ENCODE results near the gene OR51D1. TPM values are rescaled to one million over a fixed set of nuclear protein-coding genes. Genes with fewer than 3 reads are reported as not detected.

The OR51D1 gene
- total RNA-seq, 1 donor from 2014 or later = not detected

- DNase-seq (ENCODE audit: extremely low spot score in 2 of 2) = no peak
- TF ChIP-seq CTCF (IDR thresholded peaks at IDR 0.05) (no peak), POLR2A (IDR thresholded peaks at IDR 0.05) (no peak), POLR2AphosphoS5 (IDR thresholded peaks at IDR 0.05; ENCODE audit: insufficient read depth in 1 of 2, low read depth in 1 of 2) (no peak)
- Histone ChIP-seq H3K36me3 (no peaks in the 10 kb centered on the region), H3K27me3 (no peaks in the 10 kb centered on the region), H3K27ac (no peak overlapping the region), H3K4me3 (no peak overlapping the region), H3K9me3 (no peaks in the 10 kb centered on the region), H3K4me1 (no peaks in the 10 kb centered on the region)
- intact Hi-C loops (cut with DNase I) = no loop called here
These were observed 35.2 kb downstream of the OR51D1 start for GRCh38 chr11:4672470-4672869.

GRCh38 chr11:4673781-4674180 is 36.5 kb downstream of the OR51D1 start:
- DNase-seq (ENCODE audit: extremely low spot score in 2 of 2) = no peak
- no peak for TF ChIP-seq CTCF (IDR thresholded peaks at IDR 0.05)
- TF ChIP-seq POLR2AphosphoS5 (IDR thresholded peaks at IDR 0.05; ENCODE audit: insufficient read depth in 1 of 2, low read depth in 1 of 2) = no peak
- no peak for TF ChIP-seq POLR2A (IDR thresholded peaks at IDR 0.05)
- intact Hi-C loops (cut with DNase I) = no loop called here
- no peaks in the 10 kb centered on the region for H3K9me3 ChIP-seq
- H3K4me3 ChIP-seq = no peak overlapping the region
- H3K4me1 ChIP-seq = no peaks in the 10 kb centered on the region
- no peak overlapping the region for H3K27ac ChIP-seq
- no peaks in the 10 kb centered on the region for H3K27me3 ChIP-seq
- no peaks in the 10 kb centered on the region for H3K36me3 ChIP-seq

- H3K27ac ChIP-seq = no peak overlapping the region
- no peaks in the 10 kb centered on the region for H3K4me1 ChIP-seq
- no peaks in the 10 kb centered on the region for H3K36me3 ChIP-seq
- H3K4me3 ChIP-seq = no peak overlapping the region
- intact Hi-C loops (cut with DNase I) = no loop called here
- H3K9me3 ChIP-seq = no peaks in the 10 kb centered on the region
- DNase-seq (ENCODE audit: extremely low spot score in 2 of 2) = no peak
- no peaks in the 10 kb centered on the region for H3K27me3 ChIP-seq
- no peak for TF ChIP-seq POLR2A (IDR thresholded peaks at IDR 0.05)
- no peak for TF ChIP-seq POLR2AphosphoS5 (IDR thresholded peaks at IDR 0.05; ENCODE audit: insufficient read depth in 1 of 2, low read depth in 1 of 2)
- no peak for TF ChIP-seq CTCF (IDR thresholded peaks at IDR 0.05)
These were observed 40.7 kb downstream of the OR51D1 start for GRCh38 chr11:4677948-4678347.

GRCh38 chr11:4680341-4680740 is 43.1 kb downstream of the OR51D1 start:
- no peak overlapping the region for H3K4me3 ChIP-seq
- H3K27me3 ChIP-seq = no peaks in the 10 kb centered on the region
- no peaks in the 10 kb centered on the region for H3K9me3 ChIP-seq
- intact Hi-C loops (cut with DNase I) = no loop called here
- H3K27ac ChIP-seq = no peak overlapping the region
- no peak for DNase-seq (ENCODE audit: extremely low spot score in 2 of 2)
- H3K4me1 ChIP-seq = no peaks in the 10 kb centered on the region
- TF ChIP-seq POLR2AphosphoS5 (IDR thresholded peaks at IDR 0.05; ENCODE audit: insufficient read depth in 1 of 2, low read depth in 1 of 2) = no peak
- no peak for TF ChIP-seq POLR2A (IDR thresholded peaks at IDR 0.05)
- no peak for TF ChIP-seq CTCF (IDR thresholded peaks at IDR 0.05)
- H3K36me3 ChIP-seq = no peaks in the 10 kb centered on the region

- intact Hi-C loops (cut with DNase I) = no loop called here
- H3K36me3 ChIP-seq = no peaks in the 10 kb centered on the region
- DNase-seq (ENCODE audit: extremely low spot score in 2 of 2) = no peak
- no peaks in the 10 kb centered on the region for H3K4me1 ChIP-seq
- no peaks in the 10 kb centered on the region for H3K27me3 ChIP-seq
- H3K4me3 ChIP-seq = no peak overlapping the region
- no peak overlapping the region for H3K27ac ChIP-seq
- TF ChIP-seq POLR2AphosphoS5 (IDR thresholded peaks at IDR 0.05; ENCODE audit: insufficient read depth in 1 of 2, low read depth in 1 of 2) (no peak), POLR2A (IDR thresholded peaks at IDR 0.05) (no peak), CTCF (IDR thresholded peaks at IDR 0.05) (no peak)
- no peaks in the 10 kb centered on the region for H3K9me3 ChIP-seq
These were observed 45.5 kb downstream of the OR51D1 start for GRCh38 chr11:4682623-4683419.

Data from vagina (tissue), 2 donors.